Small intestine (tissue), 7 donors: Measurements from ENCODE around the gene ST3GAL2. TPM values are rescaled to one million over a fixed set of nuclear protein-coding genes. Genes with fewer than 3 reads are reported as not detected.
"Not testable (repeated sequence)": the region's sequence is repeated elsewhere in the genome, so short reads cannot be mapped to it uniquely, and the experiment has no call there.

ENCODE experiments used
- DNase-seq, 2 donors: peaks; one replicate each; pipeline versions ENCODE4 v3.0.0 to v3.0.0-alpha.2; 2013
- FAIRE-seq: peaks from 2 replicates; lab custom pipeline; 2012; peaks lifted over from hg19 to GRCh38; lab: Jason Lieb, UNC
- H3K27ac ChIP-seq, 3 donors: one replicate each; pipeline ENCODE4 v1.5.1; 2013; ENCODE audit warnings: low read length in 2 of 3, mild to moderate bottlenecking in 2 of 3, control low read depth in 1 of 3, inconsistent platforms in 1 of 3, low read depth in 1 of 3, moderate library complexity in 1 of 3
- H3K27me3 ChIP-seq, 3 donors: one replicate each; pipeline ENCODE4 v1.6.1; 2013; ENCODE audit warnings: low read length in 3 of 3, inconsistent platforms in 1 of 3; ENCODE audit not compliant: control insufficient read depth in 3 of 3, insufficient read depth in 3 of 3
- H3K36me3 ChIP-seq, 3 donors: one replicate each; pipeline ENCODE4 v1.6.1; 2013; ENCODE audit warnings: low read length in 3 of 3, inconsistent platforms in 1 of 3, low read depth in 1 of 3, mild to moderate bottlenecking in 1 of 3, moderate library complexity in 1 of 3; ENCODE audit not compliant: control insufficient read depth in 3 of 3, insufficient read depth in 2 of 3
- H3K4me1 ChIP-seq, 3 donors: one replicate each; pipeline ENCODE4 v1.6.1; 2013; ENCODE audit warnings: low read length in 2 of 3, inconsistent platforms in 1 of 3, low read depth in 1 of 3, mild to moderate bottlenecking in 1 of 3, moderate library complexity in 1 of 3; ENCODE audit not compliant: control insufficient read depth in 3 of 3, insufficient read depth in 2 of 3
- H3K4me3 ChIP-seq, 3 donors: one replicate each; pipeline ENCODE4 v1.5.1; 2013; ENCODE audit warnings: low read length in 3 of 3, control low read depth in 1 of 3, inconsistent platforms in 1 of 3, low read depth in 1 of 3, mild to moderate bottlenecking in 1 of 3, moderate library complexity in 1 of 3
- H3K9me3 ChIP-seq, 2 donors: one replicate each; pipeline ENCODE4 v1.6.1; 2013; ENCODE audit warnings: low read depth in 1 of 2, low read length in 1 of 2; ENCODE audit not compliant: control insufficient read depth in 2 of 2, insufficient read depth in 1 of 2
- WGBS, 3 donors: extraction: QIAGEN DNeasy Blood & Tissue Kit; methylation state at CpG; one replicate each; pipeline ENCODE4 v1.1.7; 2013; 5-methylcytosine and 5-hydroxymethylcytosine counted together
- polyA plus RNA-seq, 4 donors: library from polyadenylated mRNA; stranded (reverse) in 3 of 4; unstranded in 1 of 4; fragments of 200-250 nt in 3 of 4; fragments of 120-200 nt in 1 of 4; gene quantifications; one replicate each; pipeline versions ENCODE4 v1.2.1 to v1.2.3, GENCODE V29; 2013
- donor health status: healthy with polysubstance abuse.
- donor health status: control.
- donor health status: control.
- donor health status: Bipolar disorder and iron deficiency.
- donor health status: healthy.

Gene ST3GAL2
- polyA plus RNA-seq, 4 donors = 5.6 to 16.3 (median 8.4) TPM

DNA sequence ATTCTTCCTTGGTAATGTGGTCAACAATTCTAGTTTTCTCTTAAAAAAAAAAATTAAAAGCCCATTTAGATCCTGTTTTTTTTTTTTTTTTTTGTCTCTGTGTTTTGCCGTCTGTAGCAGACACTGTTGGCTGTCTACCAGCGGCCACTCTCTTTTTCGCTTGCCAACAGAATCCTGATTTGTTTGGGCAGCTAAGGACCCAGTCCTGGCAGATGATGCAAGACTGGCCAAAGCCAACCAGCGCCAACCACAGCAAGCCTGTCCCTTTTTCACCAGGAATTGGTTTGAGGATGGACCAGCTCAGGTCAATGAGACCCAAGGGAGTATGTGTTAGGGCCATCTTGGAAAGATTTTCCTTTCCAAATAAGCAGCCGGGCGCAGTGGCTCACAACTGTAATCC, 28.2 kb downstream of the ST3GAL2 start:
- FAIRE-seq (no peak), DNase-seq (no peak)
- H3K36me3 ChIP-seq = peaks cover 0 to 60% (median 0%) of the 10 kb centered on the region in 3 donors
- no peak overlapping the region for H3K27ac ChIP-seq
- H3K27me3 ChIP-seq = no peaks in the 10 kb centered on the region
- no peaks in the 10 kb centered on the region for H3K9me3 ChIP-seq
- WGBS, 3 donors = 90 to 98% (median 95%) methylated on average over 6 of the region's 6 CpGs
- H3K4me1 ChIP-seq = peaks cover 0 to 31% (median 0%) of the 10 kb centered on the region in 3 donors
- H3K4me3 ChIP-seq = no peak overlapping the region

DNA sequence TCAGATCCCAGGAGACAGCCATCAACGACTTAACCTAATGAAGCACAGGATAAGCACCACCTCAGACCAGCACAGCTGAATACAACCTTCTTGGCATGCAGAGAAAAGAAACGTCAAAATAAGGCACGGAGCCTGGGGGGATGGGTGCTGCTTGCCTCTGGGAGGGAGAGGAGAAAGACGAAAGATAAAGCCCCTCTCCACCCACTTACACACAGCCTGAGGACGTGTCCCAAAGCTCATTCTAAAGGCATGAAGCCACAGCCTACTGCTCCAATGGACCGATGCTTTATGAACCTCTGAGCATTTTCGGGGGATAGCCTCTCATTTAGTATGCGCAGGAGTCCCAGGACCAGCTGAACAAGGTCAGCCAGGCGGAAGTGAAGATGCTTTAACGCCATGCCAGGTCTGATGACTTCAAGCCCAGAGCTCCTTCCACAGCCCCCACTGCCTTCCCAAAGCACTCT, 31.1 kb downstream of the ST3GAL2 start:
- H3K4me3 ChIP-seq = no peak overlapping the region
- H3K36me3 ChIP-seq = peaks cover 0 to 71% (median 0%) of the 10 kb centered on the region in 3 donors
- H3K27me3 ChIP-seq = no peaks in the 10 kb centered on the region
- peaks cover 0 to 23% (median 3%) of the 10 kb centered on the region in 3 donors for H3K4me1 ChIP-seq
- H3K9me3 ChIP-seq = no peaks in the 10 kb centered on the region
- FAIRE-seq (no peak), DNase-seq (no peak)
- 75 to 93% (median 87%) methylated on average over 9 to 10 of the region's 10 CpGs for WGBS, 3 donors
- H3K27ac ChIP-seq = peak overlapping the region in 1 of 3 donors; percentile 35

DNA sequence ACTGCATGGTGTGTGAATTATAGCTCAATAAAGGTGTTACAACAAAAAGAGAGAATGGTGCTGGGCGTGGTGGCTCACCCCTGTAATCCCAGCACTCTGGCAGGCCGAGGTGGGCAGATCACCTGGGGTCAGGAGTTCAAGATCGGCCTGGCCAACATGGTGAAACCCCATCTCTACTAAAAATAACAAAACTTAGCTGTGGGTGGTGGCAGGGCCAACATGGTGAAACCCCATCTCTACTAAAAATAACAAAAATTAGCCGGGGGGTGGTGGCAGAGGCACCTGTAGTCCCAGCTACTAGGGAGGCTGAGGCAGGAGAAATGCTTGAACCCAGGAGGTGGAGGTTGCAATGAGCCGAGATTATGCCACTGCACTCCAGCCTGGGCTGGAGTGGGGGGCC, 32.8 kb downstream of the ST3GAL2 start:
- DNase-seq, FAIRE-seq: not testable (repeated sequence)

GRCh38 chr16:70402916-70403659, 35.8 kb downstream of the ST3GAL2 start:
- Histone ChIP-seq H3K36me3 (peaks cover 0 to 75% (median 2%) of the 10 kb centered on the region in 3 donors), H3K4me3 (no peak overlapping the region), H3K4me1 (peaks cover 0 to 8% (median 3%) of the 10 kb centered on the region in 3 donors), H3K9me3 (no peaks in the 10 kb centered on the region), H3K27me3 (no peaks in the 10 kb centered on the region), H3K27ac (no peak overlapping the region)
- WGBS, 3 donors = 94 to 98% (median 98%) methylated on average over 11 of the region's 11 CpGs
- no peak for DNase-seq
- FAIRE-seq = no peak

More for the DNA sequence above, 32.8 kb downstream of the ST3GAL2 start:
- not testable (repeated sequence) for H3K27me3 ChIP-seq, H3K4me3 ChIP-seq, H3K9me3 ChIP-seq, H3K27ac ChIP-seq
- Histone ChIP-seq H3K4me1 (peaks cover 0 to 23% (median 3%) of the 10 kb centered on the region in 3 donors), H3K36me3 (peaks cover 0 to 61% (median 0%) of the 10 kb centered on the region in 3 donors)
- WGBS, 3 donors = 84 to 88% (median 86%) methylated on average over 5 of the region's 5 CpGs

DNA sequence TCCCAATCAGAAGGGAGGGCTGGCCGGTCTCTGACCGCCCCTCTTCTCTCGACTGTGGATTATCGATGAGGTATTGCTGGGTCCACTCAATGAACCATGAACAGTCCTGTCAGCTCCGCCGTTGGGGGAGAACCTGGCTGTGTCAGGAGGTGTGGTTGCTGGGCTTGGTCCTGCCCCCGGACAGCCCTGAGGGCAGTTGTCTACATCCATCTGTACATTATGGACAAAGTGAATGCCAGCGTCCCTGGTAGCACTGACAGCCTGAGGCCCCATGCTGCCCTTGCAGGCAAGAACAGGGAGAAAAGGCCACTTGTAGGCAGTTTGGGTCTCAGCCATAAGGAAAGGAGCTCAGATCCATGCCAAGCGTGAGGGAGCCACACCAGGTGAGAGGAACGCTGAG, 38.9 kb downstream of the ST3GAL2 start:
- DNase-seq (no peak), FAIRE-seq (no peak)
- 89 to 93% (median 92%) methylated on average over 10 of the region's 10 CpGs for WGBS, 3 donors
- Histone ChIP-seq H3K4me3 (no peak overlapping the region), H3K9me3 (no peaks in the 10 kb centered on the region), H3K27me3 (no peaks in the 10 kb centered on the region), H3K36me3 (peaks cover 0 to 80% (median 2%) of the 10 kb centered on the region in 3 donors), H3K27ac (no peak overlapping the region), H3K4me1 (peaks cover 0 to 21% (median 3%) of the 10 kb centered on the region in 3 donors)

DNA sequence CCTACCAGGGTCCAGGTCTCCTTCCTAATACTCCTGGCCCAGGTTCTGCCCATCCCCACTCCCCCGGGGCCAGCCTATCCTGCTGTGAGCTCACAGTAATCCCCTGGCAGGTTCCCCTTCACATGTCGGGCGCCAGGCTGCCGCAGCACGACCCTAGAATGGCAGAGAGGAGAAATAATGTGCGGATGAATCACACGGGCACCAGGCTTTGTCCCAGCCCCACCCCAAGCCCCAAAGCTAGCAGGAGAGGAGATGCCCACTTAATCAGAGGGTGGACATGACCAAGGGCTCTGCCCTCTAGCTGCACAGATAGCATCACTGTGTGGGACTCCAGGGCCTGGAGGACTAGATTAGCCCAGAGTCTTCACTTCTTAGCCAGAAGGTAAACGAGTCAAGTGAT, 39.5 kb downstream of the ST3GAL2 start:
- FAIRE-seq = no peak
- H3K27me3 ChIP-seq = no peaks in the 10 kb centered on the region

GRCh38 chr16:70398177-70398743, 40.6 kb downstream of the ST3GAL2 start:
- Histone ChIP-seq H3K36me3 (peaks cover 0 to 87% (median 2%) of the 10 kb centered on the region in 3 donors), H3K4me3 (no peak overlapping the region), H3K27ac (no peak overlapping the region), H3K27me3 (no peaks in the 10 kb centered on the region), H3K9me3 (no peaks in the 10 kb centered on the region), H3K4me1 (peaks cover 0 to 25% (median 0%) of the 10 kb centered on the region in 3 donors)
- DNase-seq (no peak), FAIRE-seq (no peak)
- 91 to 95% (median 92%) methylated on average over 30 of the region's 30 CpGs for WGBS, 3 donors

More for the DNA sequence above, 39.5 kb downstream of the ST3GAL2 start:
- Histone ChIP-seq H3K4me3 (no peak overlapping the region), H3K9me3 (no peaks in the 10 kb centered on the region), H3K27ac (no peak overlapping the region), H3K4me1 (peaks cover 0 to 25% (median 3%) of the 10 kb centered on the region in 3 donors), H3K36me3 (peaks cover 0 to 86% (median 2%) of the 10 kb centered on the region in 3 donors)
- DNase-seq = no peak
- WGBS, 3 donors = 88 to 93% (median 93%) methylated on average over 8 of the region's 8 CpGs

DNA sequence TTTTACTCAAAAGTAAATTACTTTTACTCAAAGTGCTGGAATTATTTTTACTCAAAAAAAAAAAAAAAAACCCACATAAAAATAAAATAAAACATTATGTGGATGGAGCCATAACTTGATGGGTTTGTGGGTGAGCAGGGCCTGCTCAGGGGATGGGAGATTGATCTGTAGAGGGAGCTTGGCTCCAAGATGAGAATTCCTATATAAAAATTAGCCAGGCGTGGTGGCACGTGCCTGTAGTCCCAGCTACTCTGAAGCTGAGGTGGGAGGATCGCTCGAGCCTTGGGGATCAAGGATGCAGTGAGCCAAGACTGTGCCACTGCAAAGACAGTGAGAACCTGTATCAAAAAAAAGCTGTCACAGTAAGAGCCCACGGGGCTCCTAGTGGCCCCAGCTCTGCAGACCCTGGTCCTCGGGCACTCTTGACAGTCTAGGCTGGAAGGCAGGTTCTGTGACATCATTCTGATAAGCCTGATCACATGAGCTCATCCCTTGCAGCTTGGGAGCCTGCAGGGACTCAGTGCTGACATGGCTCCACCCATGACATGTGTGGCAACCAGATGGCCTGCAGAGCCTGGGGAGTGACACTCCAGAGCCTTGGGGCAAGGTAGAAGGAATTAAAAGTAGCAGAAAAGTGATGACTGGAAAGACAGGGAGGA, 42.5 kb downstream of the ST3GAL2 start:
- H3K27me3 ChIP-seq = no peaks in the 10 kb centered on the region

More for the DNA sequence above, 42.5 kb downstream of the ST3GAL2 start:
- FAIRE-seq = no peak
- peak; percentile 63 to 87 for DNase-seq
- no peaks in the 10 kb centered on the region for H3K9me3 ChIP-seq
- H3K27ac ChIP-seq = peak overlapping the region in 1 of 3 donors; percentile 83
- H3K4me3 ChIP-seq = no peak overlapping the region
- H3K4me1 ChIP-seq = peaks cover 0 to 25% (median 0%) of the 10 kb centered on the region in 3 donors
- peaks cover 0 to 99% (median 2%) of the 10 kb centered on the region in 3 donors for H3K36me3 ChIP-seq
- 75 to 85% (median 77%) methylated on average over 6 of the region's 6 CpGs for WGBS, 3 donors
